Measurements from ENCODE around the gene RUBCN.

GRCh38 chr3:197713477-197713822, 23.3 kb downstream of the RUBCN start:
- TF ChIP-seq, protein P1, sequence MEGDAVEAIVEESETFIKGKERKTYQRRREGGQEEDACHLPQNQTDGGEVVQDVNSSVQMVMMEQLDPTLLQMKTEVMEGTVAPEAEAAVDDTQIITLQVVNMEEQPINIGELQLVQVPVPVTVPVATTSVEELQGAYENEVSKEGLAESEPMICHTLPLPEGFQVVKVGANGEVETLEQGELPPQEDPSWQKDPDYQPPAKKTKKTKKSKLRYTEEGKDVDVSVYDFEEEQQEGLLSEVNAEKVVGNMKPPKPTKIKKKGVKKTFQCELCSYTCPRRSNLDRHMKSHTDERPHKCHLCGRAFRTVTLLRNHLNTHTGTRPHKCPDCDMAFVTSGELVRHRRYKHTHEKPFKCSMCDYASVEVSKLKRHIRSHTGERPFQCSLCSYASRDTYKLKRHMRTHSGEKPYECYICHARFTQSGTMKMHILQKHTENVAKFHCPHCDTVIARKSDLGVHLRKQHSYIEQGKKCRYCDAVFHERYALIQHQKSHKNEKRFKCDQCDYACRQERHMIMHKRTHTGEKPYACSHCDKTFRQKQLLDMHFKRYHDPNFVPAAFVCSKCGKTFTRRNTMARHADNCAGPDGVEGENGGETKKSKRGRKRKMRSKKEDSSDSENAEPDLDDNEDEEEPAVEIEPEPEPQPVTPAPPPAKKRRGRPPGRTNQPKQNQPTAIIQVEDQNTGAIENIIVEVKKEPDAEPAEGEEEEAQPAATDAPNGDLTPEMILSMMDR (IDR thresholded peaks at IDR 0.05; ENCODE audit: borderline replicate concordance, extremely low read depth, low read length, poor library complexity, severe bottlenecking), result no peak
- no peak for TF ChIP-seq EZH2 (IDR thresholded peaks at IDR 0.05; ENCODE audit: borderline replicate concordance, low read depth, low read length, severe bottlenecking)

Data from DND-41 (cell line).